HepG2 (cell line): ENCODE measurements around the gene NINJ2. TPM values are rescaled to one million over a fixed set of nuclear protein-coding genes. Genes with fewer than 3 reads are reported as not detected.

Source experiments
- ARNT2 ChIP-seq: sonication (generic); formaldehyde crosslinking; IDR thresholded peaks from 2 replicates; pipeline ENCODE4 v1.8.0; 2022; ENCODE audit warnings: mild to moderate bottlenecking, low read depth, missing genetic modification reagents, moderate library complexity
- ATRX ChIP-seq: sonication (generic); formaldehyde crosslinking; IDR thresholded peaks from 2 replicates; pipeline ENCODE4 v1.4.0; 2020; ENCODE audit warnings: missing genetic modification reagents, borderline replicate concordance
- CBFB ChIP-seq: sonication (generic); formaldehyde crosslinking; IDR thresholded peaks from 2 replicates; pipeline ENCODE4 v1.4.0; 2020; ENCODE audit warnings: missing genetic modification reagents
- E2F2 ChIP-seq: sonication (generic); formaldehyde crosslinking; IDR thresholded peaks from 2 replicates; pipeline ENCODE4 v1.4.0; 2020; ENCODE audit warnings: missing genetic modification reagents, borderline replicate concordance
- ESRRA ChIP-seq: sonication (generic); formaldehyde crosslinking; IDR thresholded peaks from 2 replicates; pipeline ENCODE4 v1.5.1; 2020; ENCODE audit warnings: mild to moderate bottlenecking, low read depth, missing genetic modification reagents
- GMEB1 ChIP-seq: sonication (generic); formaldehyde crosslinking; IDR thresholded peaks from 2 replicates; pipeline ENCODE4 v1.5.1; 2020; ENCODE audit warnings: missing genetic modification reagents, mild to moderate bottlenecking, borderline replicate concordance
- HNF4A ChIP-seq: sonication (generic); formaldehyde crosslinking; IDR thresholded peaks from 2 replicates; pipeline ENCODE4 v1.4.0; 2020; ENCODE audit warnings: missing genetic modification reagents
- IKZF1 ChIP-seq: fragments of 450-650 bp; IDR thresholded peaks from 2 replicates; pipeline ENCODE4 v1.7.1; 2016
- NFKBIZ ChIP-seq: IDR thresholded peaks from 2 replicates; pipeline ENCODE4 v1.6.1; 2018; ENCODE audit warnings: missing genetic modification reagents, missing compliant biosample characterization
- PTBP1 ChIP-seq: fragments of 200-400 bp; formaldehyde crosslinking; IDR thresholded peaks from 2 replicates; pipeline ENCODE4 v1.6.1; 2018; ENCODE audit warnings: low read length, low read depth; ENCODE audit not compliant: poor library complexity, severe bottlenecking
- RELA ChIP-seq: sonication (generic); formaldehyde crosslinking; IDR thresholded peaks from 2 replicates; pipeline ENCODE4 v1.4.0; 2020; ENCODE audit warnings: missing genetic modification reagents
- SIN3B ChIP-seq: fragments of 150-350 bp; IDR thresholded peaks from 2 replicates; pipeline ENCODE4 v1.6.1; 2014; ENCODE audit warnings: low read length
- SOX6 ChIP-seq, 2 experiments: fragments of 450-650 bp in 1 of 2; sonication (generic) in 1 of 2; formaldehyde crosslinking in 1 of 2; IDR thresholded peaks; 2 replicates each; pipeline versions ENCODE4 v1.4.0 to v1.6.1; 2017 to 2020; ENCODE audit warnings: antibody characterized with exemption in 1 of 2, mild to moderate bottlenecking in 1 of 2, missing genetic modification reagents in 1 of 2
- TFAP4 ChIP-seq: sonication (generic); IDR thresholded peaks from 2 replicates; pipeline ENCODE4 v1.6.1; 2016; ENCODE audit warnings: low read depth, borderline replicate concordance
- ZBTB7A ChIP-seq: sonication (generic); formaldehyde crosslinking; IDR thresholded peaks from 2 replicates; pipeline ENCODE4 v1.8.0; 2022; ENCODE audit warnings: mild to moderate bottlenecking, missing genetic modification reagents
- ZNF18 ChIP-seq: sonication (generic); formaldehyde crosslinking; IDR thresholded peaks from 2 replicates; pipeline ENCODE4 v1.8.0; 2022; ENCODE audit warnings: mild to moderate bottlenecking, missing genetic modification reagents; ENCODE audit not compliant: insufficient replicate concordance
- ZNF264 ChIP-seq: sonication (generic); formaldehyde crosslinking; IDR thresholded peaks from 2 replicates; pipeline ENCODE4 v1.4.0; 2020; ENCODE audit warnings: missing genetic modification reagents
- ZNF704 ChIP-seq: sonication (generic); formaldehyde crosslinking; IDR thresholded peaks from 2 replicates; pipeline ENCODE4 v1.8.1; 2023; ENCODE audit warnings: mild to moderate bottlenecking, inconsistent platforms, moderate library complexity, missing genetic modification reagents, borderline replicate concordance
- ZNF782 ChIP-seq: sonication (generic); formaldehyde crosslinking; IDR thresholded peaks from 2 replicates; pipeline ENCODE4 v1.4.0; 2020; ENCODE audit warnings: missing genetic modification reagents, mild to moderate bottlenecking, borderline replicate concordance
- polyA plus RNA-seq, 8 experiments: library from polyadenylated mRNA; depleted of rRNA in 3 of 8; stranded (reverse) in 7 of 8; unstranded in 1 of 8; fragments of >200 nt; fragmentation: Illumina TruSeq in 4 of 8; extraction: Trizol in 4 of 8; gene quantifications; 2 replicates each; pipeline versions ENCODE4 v1.2.1 to v1.2.3, GENCODE V29; 2011 to 2016; ENCODE audit warnings: low read depth in 4 of 8, missing spikeins in 1 of 8, mixed read lengths in 1 of 8; ENCODE audit not compliant: insufficient read depth in 1 of 8
- total RNA-seq, 5 experiments: library from RNA; depleted of rRNA; stranded (reverse); fragments of >200 nt; fragmentation: Illumina TruSeq; extraction: Trizol; gene quantifications; 2 replicates each; pipeline ENCODE4 v1.2.3, GENCODE V29; 2016; ENCODE audit warnings: low read depth in 1 of 5

Gene NINJ2
- total and polyA plus RNA-seq, 2 of the 13 experiments (the other 11 are each of a cell fraction or from before 2014, with no cell fraction given) = 0.62 to 3.8 TPM

GRCh38 chr12:645563-646071, 17.6 kb downstream of the NINJ2 start (continued):
- no peak for TF ChIP-seq ZNF18
- no peak for TF ChIP-seq PTBP1
- TF ChIP-seq GMEB1 (CRISPR knock-in tag) = no peak
- peak; percentile 79 for TF ChIP-seq HNF4A (CRISPR knock-in tag)
- TF ChIP-seq ESRRA (CRISPR knock-in tag) = no peak
- TF ChIP-seq E2F2 (CRISPR knock-in tag) = no peak
- TF ChIP-seq ATRX = no peak
- no peak for TF ChIP-seq SOX6 (IDR thresholded peaks at IDR 0.05)
- peak; percentile 51 for TF ChIP-seq SOX6 (CRISPR knock-in tag; IDR thresholded peaks at IDR 0.05)
- TF ChIP-seq ZBTB7A (CRISPR knock-in tag) = no peak
- peak; percentile 88 for TF ChIP-seq TFAP4
- TF ChIP-seq ZNF782 (CRISPR knock-in tag) = no peak
- TF ChIP-seq RELA (CRISPR knock-in tag) = no peak
- TF ChIP-seq IKZF1 = no peak
- TF ChIP-seq NFKBIZ (CRISPR knock-in tag) = no peak
- TF ChIP-seq ZNF704 (CRISPR knock-in tag) = no peak
- TF ChIP-seq CBFB (CRISPR knock-in tag) = no peak
- no peak for TF ChIP-seq SIN3B
- TF ChIP-seq ZNF264 (CRISPR knock-in tag) = 0 out of 2 replicates have a peak, but pooled peaks have one; percentile 36
- no peak; the same call in 1 of the 2 replicates for TF ChIP-seq ARNT2 (CRISPR knock-in tag)
